IMR-90 (cell line): Measurements from ENCODE around the gene CCL11.

Source experiments
- BHLHE40 ChIP-seq: fragments of 150-350 bp; IDR thresholded peaks from 2 replicates; pipeline ENCODE4 v1.6.1; 2016; ENCODE audit warnings: mild to moderate bottlenecking, low read depth, low read length
- CEBPB ChIP-seq: IDR thresholded peaks from 2 replicates; pipeline ENCODE4 v1.6.1; 2012; ENCODE audit warnings: low read depth, low read length, improper control_type of control experiment
- CHD1 ChIP-seq: IDR thresholded peaks from 2 replicates; pipeline ENCODE4 v1.6.1; 2012; ENCODE audit warnings: low read depth, low read length, improper control_type of control experiment
- FOS ChIP-seq: fragments of 150-350 bp; IDR thresholded peaks from 2 replicates; pipeline ENCODE4 v1.6.1; 2016; ENCODE audit warnings: low read depth, low read length
- MAFK ChIP-seq: IDR thresholded peaks from 2 replicates; pipeline ENCODE4 v1.6.1; 2012; ENCODE audit warnings: low read depth, low read length, improper control_type of control experiment
- MAZ ChIP-seq: IDR thresholded peaks from 2 replicates; pipeline ENCODE4 v1.6.1; 2012; ENCODE audit warnings: low read depth, mild to moderate bottlenecking, low read length, improper control_type of control experiment, moderate library complexity, borderline replicate concordance
- MXI1 ChIP-seq: IDR thresholded peaks from 2 replicates; pipeline ENCODE4 v1.6.1; 2012; ENCODE audit warnings: low read depth, mild to moderate bottlenecking, low read length, moderate library complexity, borderline replicate concordance
- NFE2L2 ChIP-seq: fragments of 150-350 bp; IDR thresholded peaks from 2 replicates; pipeline ENCODE4 v1.6.1; 2016; ENCODE audit warnings: low read depth, mild to moderate bottlenecking, low read length
- POLR2A ChIP-seq: IDR thresholded peaks from 2 replicates; pipeline ENCODE4 v1.6.1; 2012; ENCODE audit warnings: mild to moderate bottlenecking, low read depth, low read length
- RAD21 ChIP-seq: IDR thresholded peaks from 2 replicates; pipeline ENCODE4 v1.6.1; 2012; ENCODE audit warnings: low read length, improper control_type of control experiment
- RFX5 ChIP-seq: IDR thresholded peaks from 2 replicates; pipeline ENCODE4 v1.8.0; 2012; ENCODE audit warnings: low read depth, mild to moderate bottlenecking, low read length, moderate library complexity
- SMC3 ChIP-seq: fragments of 150-350 bp; IDR thresholded peaks from 2 replicates; pipeline ENCODE4 v1.6.1; 2016; ENCODE audit warnings: low read depth, mild to moderate bottlenecking, antibody characterized with exemption, low read length, moderate library complexity
- TF ChIP-seq, protein P1 (sequence below): conservative IDR thresholded peaks from 2 replicates; pipeline ENCODE4 v1.5.1; 2012; ENCODE audit warnings: mild to moderate bottlenecking, low read depth, low read length, improper control_type of control experiment
- TF ChIP-seq, protein P2 (sequence below): fragments of 150-350 bp; IDR thresholded peaks from 2 replicates; pipeline ENCODE4 v1.6.1; 2017; ENCODE audit warnings: mild to moderate bottlenecking, antibody characterized with exemption, low read length, low read depth

GRCh38 chr17:34257986-34258326 lies 27.6 kb upstream of the CCL11 start:
- TF ChIP-seq, protein P1, sequence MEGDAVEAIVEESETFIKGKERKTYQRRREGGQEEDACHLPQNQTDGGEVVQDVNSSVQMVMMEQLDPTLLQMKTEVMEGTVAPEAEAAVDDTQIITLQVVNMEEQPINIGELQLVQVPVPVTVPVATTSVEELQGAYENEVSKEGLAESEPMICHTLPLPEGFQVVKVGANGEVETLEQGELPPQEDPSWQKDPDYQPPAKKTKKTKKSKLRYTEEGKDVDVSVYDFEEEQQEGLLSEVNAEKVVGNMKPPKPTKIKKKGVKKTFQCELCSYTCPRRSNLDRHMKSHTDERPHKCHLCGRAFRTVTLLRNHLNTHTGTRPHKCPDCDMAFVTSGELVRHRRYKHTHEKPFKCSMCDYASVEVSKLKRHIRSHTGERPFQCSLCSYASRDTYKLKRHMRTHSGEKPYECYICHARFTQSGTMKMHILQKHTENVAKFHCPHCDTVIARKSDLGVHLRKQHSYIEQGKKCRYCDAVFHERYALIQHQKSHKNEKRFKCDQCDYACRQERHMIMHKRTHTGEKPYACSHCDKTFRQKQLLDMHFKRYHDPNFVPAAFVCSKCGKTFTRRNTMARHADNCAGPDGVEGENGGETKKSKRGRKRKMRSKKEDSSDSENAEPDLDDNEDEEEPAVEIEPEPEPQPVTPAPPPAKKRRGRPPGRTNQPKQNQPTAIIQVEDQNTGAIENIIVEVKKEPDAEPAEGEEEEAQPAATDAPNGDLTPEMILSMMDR = no peak
- no peak for TF ChIP-seq NFE2L2
- TF ChIP-seq CEBPB = no peak
- no peak for TF ChIP-seq RAD21
- TF ChIP-seq MXI1 = no peak
- TF ChIP-seq, protein P2, sequence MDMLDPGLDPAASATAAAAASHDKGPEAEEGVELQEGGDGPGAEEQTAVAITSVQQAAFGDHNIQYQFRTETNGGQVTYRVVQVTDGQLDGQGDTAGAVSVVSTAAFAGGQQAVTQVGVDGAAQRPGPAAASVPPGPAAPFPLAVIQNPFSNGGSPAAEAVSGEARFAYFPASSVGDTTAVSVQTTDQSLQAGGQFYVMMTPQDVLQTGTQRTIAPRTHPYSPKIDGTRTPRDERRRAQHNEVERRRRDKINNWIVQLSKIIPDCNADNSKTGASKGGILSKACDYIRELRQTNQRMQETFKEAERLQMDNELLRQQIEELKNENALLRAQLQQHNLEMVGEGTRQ = no peak
- no peak for TF ChIP-seq SMC3
- no peak for TF ChIP-seq RFX5
- TF ChIP-seq CHD1 = no peak
- TF ChIP-seq MAZ = no peak
- TF ChIP-seq FOS = no peak
- TF ChIP-seq POLR2A = no peak
- TF ChIP-seq MAFK = no peak
- no peak for TF ChIP-seq BHLHE40
